Mesenchymal stem cell (in vitro differentiated cells and primary cell): Measurements from ENCODE around the gene PHKA1.
"Not testable (repeated sequence)": the region's sequence is repeated elsewhere in the genome, so short reads cannot be mapped to it uniquely, and the experiment has no call there.

Source experiments
- DNase-seq: peaks from one replicate; pipeline ENCODE4 v3.0.0-alpha.2; 2013
- H2AFZ ChIP-seq: one replicate; pipeline ENCODE4 v1.6.1; 2013; ENCODE audit warnings: low read depth, mild to moderate bottlenecking, control low read depth, inconsistent platforms, low read length, moderate library complexity
- H2AK5ac ChIP-seq: 2 replicates; pipeline ENCODE4 v1.6.1; 2013; ENCODE audit warnings: low read length, moderate library complexity, mild to moderate bottlenecking, inconsistent platforms; ENCODE audit not compliant: severe bottlenecking
- H2BK120ac ChIP-seq: one replicate; pipeline ENCODE4 v1.6.1; 2013; ENCODE audit warnings: low read depth, mild to moderate bottlenecking, inconsistent platforms, low read length, moderate library complexity
- H2BK12ac ChIP-seq, 2 experiments: one replicate each; pipeline ENCODE4 v1.6.1; 2013; ENCODE audit warnings: inconsistent platforms in 2 of 2, low read length in 2 of 2, mild to moderate bottlenecking in 2 of 2, moderate library complexity in 2 of 2, control low read depth in 1 of 2
- H2BK15ac ChIP-seq: one replicate; pipeline ENCODE4 v1.6.1; 2013; ENCODE audit warnings: mild to moderate bottlenecking, low read depth, inconsistent platforms; ENCODE audit not compliant: poor library complexity, severe bottlenecking
- H2BK5ac ChIP-seq: 2 replicates; pipeline ENCODE4 v1.6.1; 2013; ENCODE audit warnings: low read depth, mild to moderate bottlenecking, low read length, control low read depth, inconsistent platforms; ENCODE audit not compliant: poor library complexity, severe bottlenecking
- H3K14ac ChIP-seq, 2 experiments: one replicate each; pipeline ENCODE4 v1.6.1; 2013; ENCODE audit warnings: inconsistent platforms in 2 of 2, low read length in 2 of 2, control low read depth in 1 of 2, mild to moderate bottlenecking in 1 of 2, moderate library complexity in 1 of 2
- H3K18ac ChIP-seq, 2 experiments: one replicate each; pipeline ENCODE4 v1.6.1; 2013; ENCODE audit warnings: inconsistent platforms in 2 of 2, low read length in 2 of 2, control low read depth in 1 of 2, low read depth in 1 of 2, mild to moderate bottlenecking in 1 of 2
- H3K23ac ChIP-seq, 2 experiments: one replicate each; pipeline ENCODE4 v1.6.1; 2013; ENCODE audit warnings: inconsistent platforms in 2 of 2, low read length in 2 of 2, mild to moderate bottlenecking in 2 of 2, moderate library complexity in 2 of 2, control low read depth in 1 of 2
- H3K27ac ChIP-seq: 2 replicates; pipeline ENCODE4 v1.5.1; 2013; ENCODE audit warnings: mild to moderate bottlenecking, moderate library complexity, low read length, control low read depth, inconsistent platforms; ENCODE audit not compliant: poor library complexity, severe bottlenecking
- H3K27me3 ChIP-seq, 2 experiments: 2 replicates each; pipeline versions ENCODE4 v1.6.1 to v1.7.0; 2013; ENCODE audit warnings: low read length in 2 of 2, mild to moderate bottlenecking in 2 of 2, moderate library complexity in 2 of 2, control low read depth in 1 of 2, inconsistent platforms in 1 of 2; ENCODE audit not compliant: control insufficient read depth in 1 of 2, insufficient read depth in 1 of 2
- H3K36me3 ChIP-seq, 2 experiments: 2 replicates each; pipeline versions ENCODE4 v1.6.1 to v1.7.0; 2013; ENCODE audit warnings: low read length in 2 of 2, control low read depth in 1 of 2, inconsistent platforms in 1 of 2, low read depth in 1 of 2, mild to moderate bottlenecking in 1 of 2; ENCODE audit not compliant: insufficient read depth in 2 of 2, control insufficient read depth in 1 of 2
- H3K4ac ChIP-seq, 2 experiments: one replicate each; pipeline ENCODE4 v1.6.1; 2013; ENCODE audit warnings: inconsistent platforms in 2 of 2, low read length in 2 of 2, mild to moderate bottlenecking in 2 of 2, moderate library complexity in 2 of 2, control low read depth in 1 of 2, low read depth in 1 of 2
- H3K4me1 ChIP-seq: 2 replicates; pipeline ENCODE4 v1.6.1; 2013; ENCODE audit warnings: low read depth, low read length, control low read depth; ENCODE audit not compliant: control insufficient read depth, insufficient read depth
- H3K4me2 ChIP-seq: 2 replicates; pipeline ENCODE4 v1.6.1; 2013; ENCODE audit warnings: low read length, mild to moderate bottlenecking, inconsistent platforms; ENCODE audit not compliant: poor library complexity, severe bottlenecking
- H3K4me3 ChIP-seq, 2 experiments: 2 replicates each; pipeline versions ENCODE4 v1.5.1 to v1.7.0; 2013; ENCODE audit warnings: low read length in 2 of 2, mild to moderate bottlenecking in 2 of 2, control low read depth in 1 of 2, low read depth in 1 of 2; ENCODE audit not compliant: insufficient read depth in 1 of 2
- H3K79me1 ChIP-seq: replicated peaks from 2 replicates; pipeline ENCODE4 v1.6.1; 2013; ENCODE audit warnings: mild to moderate bottlenecking, control low read depth, low read length, inconsistent platforms; ENCODE audit not compliant: poor library complexity, severe bottlenecking
- H3K9ac ChIP-seq: 2 replicates; pipeline ENCODE4 v1.7.0; 2013; ENCODE audit warnings: mild to moderate bottlenecking, low read length, moderate library complexity
- H3K9me3 ChIP-seq: 2 replicates; pipeline ENCODE4 v1.7.0; 2013; ENCODE audit warnings: mild to moderate bottlenecking, low read length; ENCODE audit not compliant: control insufficient read depth
- H4K8ac ChIP-seq: one replicate; pipeline ENCODE4 v1.6.1; 2013; ENCODE audit warnings: inconsistent platforms, mild to moderate bottlenecking, low read length, moderate library complexity
- H4K91ac ChIP-seq: one replicate; pipeline ENCODE4 v1.6.1; 2013; ENCODE audit warnings: mild to moderate bottlenecking, low read length, inconsistent platforms
- WGBS: methylation state at CpG from one replicate; pipeline ENCODE4 v1.1.7; 2013; ENCODE audit warnings: mixed read lengths; 5-methylcytosine and 5-hydroxymethylcytosine counted together

PHKA1 gene

GRCh38 chrX:72591038-72591437, 123.1 kb downstream of the PHKA1 start:
- H3K4me3 ChIP-seq, H3K4me1 ChIP-seq, H2BK12ac ChIP-seq, H3K36me3 ChIP-seq, H2BK15ac ChIP-seq, H3K9ac ChIP-seq, H3K79me1 ChIP-seq, H2BK5ac ChIP-seq, H3K27me3 ChIP-seq, H3K14ac ChIP-seq, H3K9me3 ChIP-seq, H3K27ac ChIP-seq, H2AK5ac ChIP-seq, H3K4ac ChIP-seq, H2BK120ac ChIP-seq, H4K91ac ChIP-seq, H3K4me2 ChIP-seq, DNase-seq, H4K8ac ChIP-seq, H3K18ac ChIP-seq, H2AFZ ChIP-seq, H3K23ac ChIP-seq: not testable (repeated sequence)
- WGBS = 50% methylated on average over 1 of the region's 4 CpGs

GRCh38 chrX:72584163-72584562, 129.9 kb downstream of the PHKA1 start:
- Histone ChIP-seq H3K18ac (no peak overlapping the region), H3K9ac (no peak overlapping the region), H3K36me3 (peaks cover 0 to 8% of the 10 kb centered on the region in 2 experiments), H3K27me3 (peaks cover 0 to 19% of the 10 kb centered on the region in 2 experiments), H3K23ac (no peak overlapping the region), H3K79me1 (no peaks in the 10 kb centered on the region), H2AFZ (no peak overlapping the region), H2AK5ac (no peak overlapping the region), H3K9me3 (peaks cover 5% of the 10 kb centered on the region), H3K4me2 (no peak overlapping the region), H2BK12ac (no peak overlapping the region), H2BK15ac (no peak overlapping the region), H3K27ac (no peak overlapping the region), H3K14ac (no peak overlapping the region), H2BK5ac (no peak overlapping the region), H4K91ac (no peak overlapping the region), H3K4me3 (no peak overlapping the region), H4K8ac (no peak overlapping the region), H3K4ac (no peak overlapping the region), H2BK120ac (no peak overlapping the region), H3K4me1 (no peaks in the 10 kb centered on the region)
- no peak for DNase-seq
- WGBS = 95% methylated on average over 2 of the region's 3 CpGs

- DNase-seq = peak; percentile 32
- H2BK5ac ChIP-seq = no peak overlapping the region
- no peak overlapping the region for H3K18ac ChIP-seq
- no peaks in the 10 kb centered on the region for H3K79me1 ChIP-seq
- no peak overlapping the region for H2AFZ ChIP-seq
- H3K27me3 ChIP-seq = peaks cover 0 to 24% of the 10 kb centered on the region in 2 experiments
- no peaks in the 10 kb centered on the region for H3K4me1 ChIP-seq
- H3K4ac ChIP-seq = no peak overlapping the region
- no peak overlapping the region for H2BK120ac ChIP-seq
- no peak overlapping the region for H4K8ac ChIP-seq
- no peak overlapping the region for H3K23ac ChIP-seq
- H3K14ac ChIP-seq = no peak overlapping the region
- no peak overlapping the region for H2AK5ac ChIP-seq
- WGBS = 100% methylated on average over 5 of the region's 7 CpGs
- no peak overlapping the region for H2BK15ac ChIP-seq
- no peak overlapping the region for H3K4me3 ChIP-seq
- H3K9me3 ChIP-seq = no peaks in the 10 kb centered on the region
- H4K91ac ChIP-seq = no peak overlapping the region
- H2BK12ac ChIP-seq = no peak overlapping the region
- H3K4me2 ChIP-seq = no peak overlapping the region
- H3K9ac ChIP-seq = no peak overlapping the region
- peaks cover 0 to 3% of the 10 kb centered on the region in 2 experiments for H3K36me3 ChIP-seq
- H3K27ac ChIP-seq = no peak overlapping the region
Measured at GRCh38 chrX:72576141-72576894, 137.8 kb downstream of the PHKA1 start.

GRCh38 chrX:72573158-72573511, 141.0 kb downstream of the PHKA1 start:
- H2BK120ac ChIP-seq = no peak overlapping the region
- no peak overlapping the region for H3K4ac ChIP-seq
- H2AK5ac ChIP-seq = no peak overlapping the region
- H3K23ac ChIP-seq = no peak overlapping the region
- H3K18ac ChIP-seq = no peak overlapping the region
- H3K4me1 ChIP-seq = no peaks in the 10 kb centered on the region
- peaks cover 2% of the 10 kb centered on the region for H3K79me1 ChIP-seq
- H2BK15ac ChIP-seq = no peak overlapping the region
- WGBS = 0% methylated on average over 1 of the region's 7 CpGs
- peak overlapping the region in 1 of 2 experiments; percentile 78 for H3K4me3 ChIP-seq
- peak overlapping the region; percentile 90 for H3K9ac ChIP-seq
- no peak overlapping the region for H4K8ac ChIP-seq
- H2AFZ ChIP-seq = no peak overlapping the region
- no peaks in the 10 kb centered on the region for H3K9me3 ChIP-seq
- peaks cover 0 to 12% of the 10 kb centered on the region in 2 experiments for H3K27me3 ChIP-seq
- H4K91ac ChIP-seq = no peak overlapping the region
- DNase-seq = no peak
- H3K27ac ChIP-seq = no peak overlapping the region
- H3K36me3 ChIP-seq = peaks cover 0 to 5% of the 10 kb centered on the region in 2 experiments
- no peak overlapping the region for H3K14ac ChIP-seq
- H3K4me2 ChIP-seq = peak overlapping the region; percentile 43
- H2BK5ac ChIP-seq = no peak overlapping the region
- H2BK12ac ChIP-seq = no peak overlapping the region
